Daoy (cell line): Measurements from ENCODE around the gene AOC2. TPM values are rescaled to one million over a fixed set of nuclear protein-coding genes. Genes with fewer than 3 reads are reported as not detected.
"Not testable (repeated sequence)": the region's sequence is repeated elsewhere in the genome, so short reads cannot be mapped to it uniquely, and the experiment has no call there.

Experiments used
- DNase-seq: peaks from one replicate; pipeline ENCODE4 v3.0.0-alpha.2; 2015; ENCODE audit warnings: low read depth
- total RNA-seq: library from RNA; depleted of rRNA; stranded (reverse); fragments of >200 nt; shearing (Covaris generic); gene quantifications from 2 replicates; pipeline ENCODE4 v1.2.3, GENCODE V29; 2014

Gene AOC2
- total RNA-seq, 1 experiment from 2014 or later, result 1.0 TPM

- no peak for DNase-seq
Observed at GRCh38 chr17:42853968-42854790, 9.8 kb downstream of the AOC2 start.

GRCh38 chr17:42855048-42855596, 10.7 kb downstream of the AOC2 start:
- no peak for DNase-seq

- DNase-seq, result not testable (repeated sequence)
Observed at GRCh38 chr17:42856093-42856492, 11.7 kb downstream of the AOC2 start.

- not testable (repeated sequence) for DNase-seq
Observed at GRCh38 chr17:42856516-42856915, 12.1 kb downstream of the AOC2 start.

- DNase-seq, result no peak
Observed at GRCh38 chr17:42857389-42857788, 13.0 kb downstream of the AOC2 start.

GRCh38 chr17:42865638-42866094, 21.3 kb downstream of the AOC2 start:
- no peak for DNase-seq

GRCh38 chr17:42866216-42866615, 21.8 kb downstream of the AOC2 start:
- DNase-seq, result no peak

- DNase-seq, result no peak
Observed at GRCh38 chr17:42866631-42867575, 22.5 kb downstream of the AOC2 start.

- DNase-seq, result not testable (repeated sequence)
Observed at GRCh38 chr17:42867694-42868261, 23.4 kb downstream of the AOC2 start.

- no peak for DNase-seq
Observed at GRCh38 chr17:42868338-42868737, 24.0 kb downstream of the AOC2 start.

- DNase-seq, result no peak
Observed at GRCh38 chr17:42871647-42872046, 27.3 kb downstream of the AOC2 start.

GRCh38 chr17:42872251-42872965, 28.0 kb downstream of the AOC2 start:
- no peak for DNase-seq

GRCh38 chr17:42873315-42873714, 28.9 kb downstream of the AOC2 start:
- DNase-seq, result no peak

GRCh38 chr17:42873932-42874695, 29.7 kb downstream of the AOC2 start:
- not testable (repeated sequence) for DNase-seq

- DNase-seq, result no peak
Observed at GRCh38 chr17:42877037-42877436, 32.7 kb downstream of the AOC2 start.

GRCh38 chr17:42878123-42878880, 33.9 kb downstream of the AOC2 start:
- no peak for DNase-seq

GRCh38 chr17:42878924-42879595, 34.7 kb downstream of the AOC2 start:
- no peak for DNase-seq

GRCh38 chr17:42879596-42879985, 35.2 kb downstream of the AOC2 start:
- DNase-seq, result no peak

GRCh38 chr17:42880776-42881310, 36.5 kb downstream of the AOC2 start:
- no peak for DNase-seq
